Activated CD8-positive, alpha-beta memory T cell treated with anti-CD3 and anti-CD28 coated beads, Interleukin-2, amount 50 U/mL, for 4 hours (primary cell): Measurements from ENCODE around the gene CAGE1.

Source experiments
- DNase-seq: peaks from one replicate; pipeline ENCODE4 v3.0.0-alpha.2; 2020

The CAGE1 gene

DNA sequence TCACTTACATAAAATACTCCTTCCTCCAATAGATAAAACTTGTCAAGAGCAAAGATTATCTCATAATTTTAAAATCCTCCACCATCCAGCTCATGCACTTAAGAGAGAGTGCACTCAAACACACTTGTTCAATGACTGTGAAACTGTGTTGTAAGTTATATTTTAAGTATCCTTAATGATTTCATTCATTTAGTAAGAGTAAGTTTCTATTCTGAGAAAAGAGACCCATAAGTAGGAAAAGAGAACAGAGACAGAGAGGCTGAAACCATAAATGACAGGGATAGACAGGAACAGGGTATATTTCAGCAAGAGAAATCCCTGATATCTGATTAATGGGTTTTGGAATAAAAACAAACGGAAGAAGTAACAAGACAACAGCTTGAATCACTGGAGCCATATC, 84.7 kb downstream of the CAGE1 start:
- no peak for DNase-seq

DNA sequence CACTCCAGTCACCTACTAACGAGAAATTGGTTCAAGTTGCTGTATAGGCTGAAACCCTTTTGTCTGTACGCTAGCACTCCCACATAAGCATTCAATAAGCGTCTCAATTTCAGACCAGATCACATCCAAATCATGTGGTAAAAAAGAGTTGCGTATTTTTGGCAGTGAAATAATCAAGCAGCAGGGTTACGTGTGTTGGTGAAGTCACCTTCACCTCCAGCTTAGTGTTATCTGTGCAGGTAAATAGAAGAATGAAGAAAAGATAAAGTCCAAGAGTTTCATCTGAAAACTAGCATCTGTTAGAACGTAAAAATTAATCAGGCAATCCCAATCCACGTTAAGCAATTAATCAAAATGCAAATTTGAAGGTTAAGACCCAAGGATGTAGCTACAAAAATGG, 87.8 kb downstream of the CAGE1 start:
- DNase-seq: no peak

- no peak for DNase-seq
These were observed 88.6 kb downstream of the CAGE1 start for GRCh38 chr6:7300926-7301325.

DNA sequence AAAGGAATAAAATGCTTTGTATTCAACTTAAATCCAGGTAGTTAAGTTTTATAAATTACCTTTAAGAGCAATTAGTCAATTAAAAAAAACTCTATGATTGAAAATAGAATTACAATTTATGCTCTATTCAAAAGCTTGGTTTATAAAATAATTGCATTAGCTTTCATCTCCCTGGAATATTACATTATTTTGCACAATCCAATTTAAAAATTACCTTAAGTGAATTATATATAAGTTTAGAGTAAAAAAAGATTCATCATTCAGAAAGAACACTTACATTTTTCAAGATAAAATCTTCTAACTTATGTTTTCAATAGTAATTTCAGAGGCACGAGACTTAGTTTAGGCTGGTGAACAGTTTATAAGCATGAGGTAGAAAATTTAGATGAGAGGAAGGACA, 91.4 kb downstream of the CAGE1 start:
- DNase-seq: no peak

DNA sequence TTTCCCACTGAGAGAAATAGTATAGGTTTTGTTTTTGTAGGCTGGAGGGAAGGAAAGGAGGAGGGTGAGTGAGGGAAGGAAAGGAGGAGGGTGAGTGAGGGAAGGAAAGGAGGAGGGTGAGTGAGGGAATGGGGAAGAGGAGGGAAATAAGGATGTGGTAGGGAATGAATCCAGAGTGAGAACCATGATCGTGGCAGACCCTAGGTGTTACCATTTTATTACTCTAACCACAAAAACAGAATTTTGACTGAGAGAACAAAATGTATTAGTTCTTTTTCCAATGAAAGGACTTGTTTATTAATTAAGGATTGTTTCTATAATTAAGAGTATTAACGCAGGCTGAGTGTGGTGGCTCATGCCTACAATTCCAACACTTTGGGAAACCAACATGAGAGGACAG, 92.9 kb downstream of the CAGE1 start:
- DNase-seq: no peak

- no peak for DNase-seq
These were observed 93.6 kb downstream of the CAGE1 start for GRCh38 chr6:7295916-7296315.

GRCh38 chr6:7292596-7293255, 96.8 kb downstream of the CAGE1 start:
- no peak for DNase-seq

DNA sequence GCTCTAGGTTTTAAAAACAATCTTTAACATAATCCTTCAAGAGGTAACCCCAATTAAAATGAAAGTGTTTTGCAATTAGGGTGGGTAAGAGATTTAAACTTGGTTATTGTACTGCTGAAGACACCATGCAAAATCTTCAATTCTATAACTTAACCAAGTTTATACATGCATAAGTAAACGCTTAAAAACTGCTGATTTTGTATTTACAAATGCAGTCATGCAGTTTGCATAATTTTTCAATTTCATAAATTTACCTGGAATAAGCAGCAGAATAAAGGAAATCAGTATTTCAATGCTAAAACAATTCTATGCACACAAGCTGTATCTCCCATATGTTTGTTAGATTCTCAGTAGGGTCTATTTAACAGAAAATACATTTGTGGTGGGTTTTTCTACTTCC, 99.5 kb downstream of the CAGE1 start:
- DNase-seq: no peak

GRCh38 chr6:7285416-7285815, 104.1 kb downstream of the CAGE1 start:
- no peak for DNase-seq

- no peak for DNase-seq
These were observed 105.9 kb downstream of the CAGE1 start for GRCh38 chr6:7283676-7284075.

DNA sequence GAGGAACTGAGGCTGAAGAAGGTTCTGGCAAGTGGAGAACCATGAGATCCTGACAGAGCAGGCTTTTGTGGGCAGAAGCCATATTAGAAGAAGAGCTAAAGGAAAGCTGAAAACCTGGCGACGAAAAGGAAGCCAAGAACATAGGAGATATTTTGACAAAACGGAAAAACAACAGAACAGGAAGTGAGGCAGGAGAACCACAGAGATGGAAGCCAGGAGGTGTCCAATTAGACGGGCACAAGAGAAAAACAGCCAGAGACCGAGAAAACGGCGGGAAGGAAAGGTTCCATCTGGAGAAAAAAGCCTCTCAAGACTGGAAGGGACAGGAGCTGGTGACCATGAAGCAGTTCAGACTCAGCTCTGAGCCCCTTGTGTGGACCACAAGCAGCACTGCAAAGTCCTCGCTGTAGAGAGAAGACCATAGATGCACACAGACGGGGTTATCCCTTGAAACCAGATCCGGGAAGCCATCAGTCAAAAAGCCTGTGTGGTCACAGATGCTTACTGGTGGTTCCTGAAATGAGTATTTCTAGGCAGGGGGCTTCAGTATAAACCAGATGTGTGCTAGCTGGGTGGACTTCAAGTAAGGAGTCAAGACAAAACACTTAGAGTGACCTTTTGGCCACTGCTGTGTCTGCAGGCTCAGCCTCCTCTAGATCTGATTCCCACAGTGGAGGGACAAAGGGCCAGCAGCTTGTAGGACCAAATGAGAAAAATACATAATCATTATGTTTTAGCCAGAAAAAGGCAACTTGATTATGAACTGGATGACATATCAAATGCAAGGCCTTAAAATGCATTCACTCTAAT, 107.2 kb downstream of the CAGE1 start:
- no peak for DNase-seq
